Erythroblast (primary cell): ENCODE data around the gene SUGCT.

Experiments used
- GATA1 ChIP-seq: IDR thresholded peaks from 2 replicates; pipeline ENCODE4 v1.6.1; 2011; ENCODE audit warnings: low read depth, mild to moderate bottlenecking, control low read depth, low read length, moderate library complexity
- POLR2A ChIP-seq: IDR thresholded peaks from 2 replicates; pipeline ENCODE4 v1.6.1; 2011; ENCODE audit warnings: mild to moderate bottlenecking, low read length

DNA sequence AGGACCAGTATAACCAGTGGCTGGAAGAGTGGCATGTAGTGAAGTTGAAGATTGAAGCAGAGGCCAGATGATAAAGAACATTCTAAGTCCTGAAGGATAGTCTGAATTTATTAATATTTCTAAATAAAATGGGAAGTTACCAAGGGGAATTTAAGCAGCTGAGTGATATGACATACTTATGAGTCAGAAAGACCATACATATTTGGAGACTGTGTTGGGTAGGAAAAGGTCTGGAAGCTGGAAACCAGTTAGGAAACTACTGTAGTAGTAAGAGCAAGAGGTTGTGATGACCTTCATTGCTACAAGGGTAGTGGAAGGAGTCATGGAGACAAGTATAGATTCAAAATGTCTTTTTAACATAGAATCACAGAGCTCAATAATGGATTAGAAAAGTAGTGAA lies 752.3 kb downstream of the SUGCT start:
- TF ChIP-seq POLR2A (no peak), GATA1 (no peak)
